Measurements from ENCODE around the gene MRM3.
"Not testable (repeated sequence)": the region's sequence is repeated elsewhere in the genome, so short reads cannot be mapped to it uniquely, and the experiment has no call there.

DNA sequence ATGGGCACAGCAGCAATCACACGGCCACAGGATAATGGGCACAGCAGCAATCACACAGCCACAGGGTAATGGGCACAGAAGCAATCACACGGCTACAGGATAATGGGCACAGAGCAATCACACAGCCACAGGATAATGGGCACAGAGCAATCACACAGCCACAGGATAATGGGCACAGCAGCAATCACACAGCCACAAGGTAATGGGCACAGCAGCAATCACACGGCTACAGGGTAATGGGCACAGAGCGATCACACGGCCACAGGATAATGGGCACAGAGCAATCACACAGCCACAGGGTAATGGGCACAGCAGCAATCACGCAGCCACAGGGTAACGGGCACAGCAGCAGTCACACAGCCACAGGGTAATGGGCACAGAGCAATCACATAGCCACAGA lies 32.8 kb upstream of the MRM3 start:
- TF ChIP-seq, protein P1, sequence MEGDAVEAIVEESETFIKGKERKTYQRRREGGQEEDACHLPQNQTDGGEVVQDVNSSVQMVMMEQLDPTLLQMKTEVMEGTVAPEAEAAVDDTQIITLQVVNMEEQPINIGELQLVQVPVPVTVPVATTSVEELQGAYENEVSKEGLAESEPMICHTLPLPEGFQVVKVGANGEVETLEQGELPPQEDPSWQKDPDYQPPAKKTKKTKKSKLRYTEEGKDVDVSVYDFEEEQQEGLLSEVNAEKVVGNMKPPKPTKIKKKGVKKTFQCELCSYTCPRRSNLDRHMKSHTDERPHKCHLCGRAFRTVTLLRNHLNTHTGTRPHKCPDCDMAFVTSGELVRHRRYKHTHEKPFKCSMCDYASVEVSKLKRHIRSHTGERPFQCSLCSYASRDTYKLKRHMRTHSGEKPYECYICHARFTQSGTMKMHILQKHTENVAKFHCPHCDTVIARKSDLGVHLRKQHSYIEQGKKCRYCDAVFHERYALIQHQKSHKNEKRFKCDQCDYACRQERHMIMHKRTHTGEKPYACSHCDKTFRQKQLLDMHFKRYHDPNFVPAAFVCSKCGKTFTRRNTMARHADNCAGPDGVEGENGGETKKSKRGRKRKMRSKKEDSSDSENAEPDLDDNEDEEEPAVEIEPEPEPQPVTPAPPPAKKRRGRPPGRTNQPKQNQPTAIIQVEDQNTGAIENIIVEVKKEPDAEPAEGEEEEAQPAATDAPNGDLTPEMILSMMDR (IDR thresholded peaks at IDR 0.05; ENCODE audit: low read length), result not testable (repeated sequence)
- not testable (repeated sequence) for TF ChIP-seq EZH2 (IDR thresholded peaks at IDR 0.05; ENCODE audit: borderline replicate concordance, low read length)

All from OCI-LY1 (cell line).